Measurements from ENCODE around the gene TRMT1. TPM values are rescaled to one million over a fixed set of nuclear protein-coding genes. Genes with fewer than 3 reads are reported as not detected.

TRMT1 gene
- total RNA-seq, 4 donors from 2014 or later: 19.4 to 42.5 (median 29.0) TPM

DNA sequence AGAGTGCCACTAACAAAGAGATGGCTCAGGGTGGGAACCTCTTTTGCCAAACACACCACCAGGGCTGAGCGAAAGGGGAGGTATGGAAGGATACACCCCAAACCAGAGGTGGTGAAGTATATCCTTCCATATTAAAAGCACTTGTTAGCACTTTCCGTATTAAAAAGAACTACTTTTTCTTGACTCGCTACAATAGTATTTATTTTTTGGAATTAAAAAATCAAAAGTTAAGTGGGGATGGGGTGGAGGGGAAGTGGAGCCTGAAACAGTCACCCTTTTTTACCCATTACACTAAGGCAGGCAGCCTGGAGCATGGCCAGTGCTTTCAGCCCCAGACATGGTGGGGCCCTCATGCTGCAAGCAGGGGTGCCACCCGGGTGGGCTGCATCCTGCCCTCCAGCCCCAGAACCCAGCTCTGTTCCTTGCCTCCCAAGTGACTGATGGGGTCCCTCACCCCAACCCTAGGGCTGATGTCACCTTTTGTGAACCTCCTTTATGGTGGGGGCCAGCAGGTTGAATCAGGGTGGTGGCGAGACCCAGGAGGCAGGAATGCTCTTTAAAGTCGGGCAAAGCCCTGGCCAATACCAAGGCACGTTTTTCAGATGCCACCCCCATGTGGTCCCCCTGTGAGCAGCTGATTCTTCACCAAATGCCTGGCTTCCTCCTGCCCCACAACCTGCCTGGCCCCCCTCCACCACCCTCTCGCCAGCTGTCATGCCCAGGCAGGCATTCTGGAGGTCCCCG is 44.9 kb downstream of the TRMT1 start:
- H3K27ac ChIP-seq: peak overlapping the region in 2 of 4 donors; percentile 17 to 41
- no peaks in the 10 kb centered on the region for H3K27me3 ChIP-seq
- no peaks in the 10 kb centered on the region for H3K9me3 ChIP-seq
- peaks cover 3 to 83% (median 22%) of the 10 kb centered on the region in 3 donors for H3K4me1 ChIP-seq
- H3K36me3 ChIP-seq: peaks cover 7 to 54% (median 7%) of the 10 kb centered on the region in 3 donors
- TF ChIP-seq POLR2A (IDR thresholded peaks at IDR 0.05): no peak
- TF ChIP-seq, protein P1, sequence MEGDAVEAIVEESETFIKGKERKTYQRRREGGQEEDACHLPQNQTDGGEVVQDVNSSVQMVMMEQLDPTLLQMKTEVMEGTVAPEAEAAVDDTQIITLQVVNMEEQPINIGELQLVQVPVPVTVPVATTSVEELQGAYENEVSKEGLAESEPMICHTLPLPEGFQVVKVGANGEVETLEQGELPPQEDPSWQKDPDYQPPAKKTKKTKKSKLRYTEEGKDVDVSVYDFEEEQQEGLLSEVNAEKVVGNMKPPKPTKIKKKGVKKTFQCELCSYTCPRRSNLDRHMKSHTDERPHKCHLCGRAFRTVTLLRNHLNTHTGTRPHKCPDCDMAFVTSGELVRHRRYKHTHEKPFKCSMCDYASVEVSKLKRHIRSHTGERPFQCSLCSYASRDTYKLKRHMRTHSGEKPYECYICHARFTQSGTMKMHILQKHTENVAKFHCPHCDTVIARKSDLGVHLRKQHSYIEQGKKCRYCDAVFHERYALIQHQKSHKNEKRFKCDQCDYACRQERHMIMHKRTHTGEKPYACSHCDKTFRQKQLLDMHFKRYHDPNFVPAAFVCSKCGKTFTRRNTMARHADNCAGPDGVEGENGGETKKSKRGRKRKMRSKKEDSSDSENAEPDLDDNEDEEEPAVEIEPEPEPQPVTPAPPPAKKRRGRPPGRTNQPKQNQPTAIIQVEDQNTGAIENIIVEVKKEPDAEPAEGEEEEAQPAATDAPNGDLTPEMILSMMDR (IDR thresholded peaks at IDR 0.05): no peak
- no peak overlapping the region for H3K4me3 ChIP-seq
- intact Hi-C loops (cut with DNase I): no loop called here
- 61 to 87% methylated on average over 3 to 7 of the region's 9 CpGs for WGBS, 2 donors
- no peak for DNase-seq

DNA sequence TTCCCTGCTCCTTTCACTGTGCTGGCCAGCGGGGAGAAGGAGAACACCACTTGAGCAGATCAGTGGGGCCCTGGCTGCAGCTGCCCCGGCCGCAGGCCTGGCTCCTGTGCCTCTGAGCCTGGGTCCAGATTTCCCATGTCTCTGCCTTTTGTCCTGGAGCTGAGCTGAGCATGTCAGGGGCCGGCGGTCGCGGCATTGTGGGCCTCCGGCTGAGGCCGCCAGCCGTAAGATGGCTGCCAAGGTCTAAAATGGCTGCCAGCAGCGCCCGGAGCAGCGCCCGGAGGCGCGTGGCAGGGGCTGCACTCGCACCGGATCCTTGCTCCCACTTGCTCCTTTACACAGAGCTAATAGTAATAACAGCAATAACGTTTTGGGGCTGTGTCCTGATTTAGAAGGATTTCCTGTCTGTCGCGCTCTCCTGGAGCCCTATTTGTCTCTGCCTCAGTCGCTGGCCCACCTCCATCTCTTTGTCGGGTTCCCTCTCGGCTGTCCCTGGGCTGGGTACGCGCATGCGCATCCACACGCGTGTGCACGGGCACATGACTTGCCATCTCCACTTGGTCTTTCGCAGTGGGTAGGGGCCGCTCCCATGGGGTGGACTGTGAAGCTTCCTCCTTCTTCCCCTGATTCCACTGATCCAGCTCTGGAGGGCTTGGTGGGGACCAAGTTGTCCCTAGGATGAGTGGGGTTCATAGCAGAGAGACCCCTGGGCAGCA is 46.0 kb downstream of the TRMT1 start:
- intact Hi-C loops (cut with DNase I): no loop called here
- Histone ChIP-seq H3K4me3 (no peak overlapping the region), H3K27me3 (no peaks in the 10 kb centered on the region), H3K9me3 (no peaks in the 10 kb centered on the region), H3K27ac (peak overlapping the region in 2 of 4 donors; percentile 36 to 41), H3K36me3 (peaks cover 1 to 53% (median 4%) of the 10 kb centered on the region in 3 donors), H3K4me1 (peaks cover 4 to 83% (median 27%) of the 10 kb centered on the region in 3 donors)
- TF ChIP-seq POLR2A (IDR thresholded peaks at IDR 0.05): no peak
- TF ChIP-seq, protein P1 (IDR thresholded peaks at IDR 0.05): no peak
- no peak for DNase-seq
- WGBS, 2 donors: 82 to 88% methylated on average over 19 to 28 of the region's 32 CpGs

DNA sequence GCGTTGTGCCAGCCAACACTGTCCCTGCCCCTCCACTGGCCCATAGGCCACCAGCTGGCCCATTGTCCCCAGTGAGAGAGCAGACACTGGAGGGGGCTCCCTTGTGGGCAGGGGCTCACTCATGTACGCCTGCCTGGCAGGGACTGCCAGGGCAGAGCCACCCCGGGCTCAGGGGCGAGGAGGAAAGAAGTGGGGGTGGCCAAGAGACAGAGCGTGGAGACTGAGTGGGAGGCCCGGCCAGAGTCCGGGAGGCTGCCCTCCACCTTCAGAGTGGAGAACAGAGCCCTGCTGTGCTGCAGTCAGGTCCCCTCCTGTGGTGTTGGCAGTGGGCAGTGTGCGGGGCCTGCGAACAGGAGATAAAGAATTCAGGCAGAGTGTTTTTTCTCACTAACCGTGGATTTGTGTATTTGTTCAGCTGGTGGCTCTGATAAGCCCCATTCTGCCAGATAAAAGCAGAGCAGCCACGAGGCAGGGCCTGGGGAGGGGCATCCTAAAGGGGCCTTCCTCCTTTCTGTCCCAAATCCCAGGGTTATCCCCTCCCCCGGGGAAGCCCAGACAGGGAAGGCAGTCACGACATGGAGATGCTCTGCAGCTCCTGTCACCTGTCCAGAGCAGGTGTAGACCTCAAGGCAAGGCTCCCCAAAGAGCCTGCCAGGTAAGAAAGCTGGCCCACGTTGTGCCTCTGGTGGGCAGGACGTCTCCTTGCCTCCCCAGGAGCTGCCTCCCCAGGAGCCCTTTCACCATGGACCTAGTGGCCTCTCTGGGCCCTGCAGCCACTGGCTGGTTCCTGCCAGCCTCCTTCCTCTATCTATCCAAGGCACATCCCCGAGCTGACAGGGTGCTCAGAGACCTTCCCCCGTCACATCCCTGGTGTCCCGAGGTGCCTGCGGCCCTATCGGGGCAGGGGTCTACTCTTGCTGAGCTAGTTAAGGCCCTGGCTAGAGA is 46.9 kb downstream of the TRMT1 start:
- Histone ChIP-seq H3K4me1 (peaks cover 7 to 86% (median 34%) of the 10 kb centered on the region in 3 donors), H3K36me3 (peaks cover 0 to 49% (median 0%) of the 10 kb centered on the region in 3 donors), H3K27ac (peak overlapping the region in 3 of 4 donors; percentile 36 to 41 (median 36)), H3K27me3 (no peaks in the 10 kb centered on the region), H3K9me3 (no peaks in the 10 kb centered on the region), H3K4me3 (no peak overlapping the region)
- intact Hi-C loops (cut with DNase I): no loop called here
- TF ChIP-seq, protein P1 (IDR thresholded peaks at IDR 0.05): no peak
- no peak for TF ChIP-seq POLR2A (IDR thresholded peaks at IDR 0.05)
- no peak for DNase-seq
- WGBS, 2 donors: 58 to 63% methylated on average over 9 to 18 of the region's 20 CpGs

- Histone ChIP-seq H3K36me3 (peaks cover 0 to 36% (median 0%) of the 10 kb centered on the region in 3 donors), H3K27me3 (no peaks in the 10 kb centered on the region), H3K27ac (peak overlapping the region in 3 of 4 donors; percentile 24 to 53 (median 28)), H3K4me1 (peaks cover 7 to 95% (median 45%) of the 10 kb centered on the region in 3 donors), H3K4me3 (no peak overlapping the region), H3K9me3 (no peaks in the 10 kb centered on the region)
- no peak for TF ChIP-seq POLR2A (IDR thresholded peaks at IDR 0.05)
- TF ChIP-seq, protein P1 (IDR thresholded peaks at IDR 0.05): no peak
- no peak for DNase-seq
- intact Hi-C loops (cut with DNase I): no loop called here
- 23 to 58% methylated on average over 2 to 4 of the region's 6 CpGs for WGBS, 2 donors
These were observed 48.3 kb downstream of the TRMT1 start for GRCh38 chr19:13068085-13068846.
